Measurements from ENCODE around the gene IGFBPL1. TPM values are rescaled to one million over a fixed set of nuclear protein-coding genes. Genes with fewer than 3 reads are reported as not detected.

IGFBPL1 gene
- total and polyA plus RNA-seq, 2 of the 13 experiments (the other 11 are each of a cell fraction or from before 2014, with no cell fraction given) = 0.24 TPM; not detected in 1

DNA sequence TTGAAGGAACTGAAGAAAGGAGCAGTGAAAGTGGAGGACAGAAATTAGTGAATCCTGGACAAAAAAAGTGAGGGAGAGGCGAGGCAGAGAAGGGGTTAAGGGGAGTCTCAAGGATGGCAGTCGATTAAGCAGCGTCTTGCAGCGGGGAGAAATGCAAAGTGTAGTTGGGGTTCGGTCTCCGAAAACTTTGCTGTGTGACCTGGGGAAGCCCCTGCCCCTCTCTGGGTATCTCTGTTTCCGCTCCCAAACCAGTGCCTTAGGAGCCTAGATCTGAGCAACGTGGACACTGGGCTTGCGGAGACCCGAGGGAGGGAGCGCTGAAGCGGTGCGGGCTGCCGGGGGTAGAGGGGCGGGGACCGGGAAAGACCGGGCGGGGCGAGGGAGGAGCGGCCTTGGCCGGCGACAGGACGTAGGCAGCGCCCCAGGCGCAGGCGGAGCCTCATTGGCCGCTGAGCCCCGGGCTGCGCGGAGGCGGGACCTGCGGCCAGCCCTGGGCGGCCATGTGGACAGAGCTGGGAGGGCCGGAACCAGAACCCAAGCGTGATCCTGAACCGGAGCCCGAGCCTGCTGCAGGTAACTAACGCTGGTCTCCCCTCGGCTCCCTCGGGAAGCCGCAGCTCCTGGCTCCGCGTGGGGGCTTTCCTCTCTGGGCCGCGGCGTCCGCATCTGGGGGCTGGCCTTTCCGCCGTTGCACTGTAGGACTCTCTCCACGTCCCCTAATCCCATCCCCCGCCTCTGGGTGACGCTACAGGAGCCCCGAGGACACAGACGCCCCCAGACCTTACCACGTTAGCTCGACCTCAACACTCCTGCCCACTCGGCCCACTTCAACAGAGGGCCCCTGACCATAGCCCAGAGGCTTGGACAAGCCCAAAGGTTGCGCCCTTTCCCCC lies 31.8 kb downstream of the IGFBPL1 start, which contains the start of gene ALDH1B1 (continued):
- TF ChIP-seq RAD51 (IDR thresholded peaks at IDR 0.05; ENCODE audit: borderline replicate concordance) (no peak), PLRG1 (conservative IDR thresholded peaks at IDR 0.05) (no peak), ZNF678 (CRISPR knock-in tag; IDR thresholded peaks at IDR 0.05) (no peak), JUNB (CRISPR knock-in tag; IDR thresholded peaks at IDR 0.05; ENCODE audit: borderline replicate concordance) (no peak), MIER3 (CRISPR knock-in tag; IDR thresholded peaks at IDR 0.05; ENCODE audit: borderline replicate concordance) (no peak), ZFAT (CRISPR knock-in tag; conservative IDR thresholded peaks at IDR 0.05) (peak; percentile 70; the same call in 1 of the 2 replicates), ZNF672 (CRISPR knock-in tag; IDR thresholded peaks at IDR 0.05) (no peak), ZKSCAN1 (IDR thresholded peaks at IDR 0.05; ENCODE audit: low read length) (no peak; the same call in 1 of the 2 replicates), CEBPG (CRISPR knock-in tag; IDR thresholded peaks at IDR 0.05) (0 out of 2 replicates have a peak, but pooled peaks have one; percentile 5), UBTF (CRISPR knock-in tag; IDR thresholded peaks at IDR 0.05) (peak; percentile 58; the same call in 1 of the 2 replicates), ZHX1 (CRISPR knock-in tag; IDR thresholded peaks at IDR 0.05; ENCODE audit: low read depth) (peak; percentile 60; the same call in 1 of the 2 replicates), ASH2L (IDR thresholded peaks at IDR 0.05; ENCODE audit: insufficient read length, low read depth, low read length) (peak; percentile 46), ZNF329 (CRISPR knock-in tag; IDR thresholded peaks at IDR 0.05; ENCODE audit: low read depth) (peak; percentile 65; the same call in 1 of the 2 replicates), ZKSCAN5 (CRISPR knock-in tag; IDR thresholded peaks at IDR 0.05) (no peak), CREBL2 (CRISPR knock-in tag; IDR thresholded peaks at IDR 0.05; ENCODE audit: borderline replicate concordance) (no peak), HOXA7 (CRISPR knock-in tag; IDR thresholded peaks at IDR 0.05) (no peak), GATAD1 (CRISPR knock-in tag; IDR thresholded peaks at IDR 0.05) (peak; percentile 64), ZNF597 (CRISPR knock-in tag; IDR thresholded peaks at IDR 0.05) (no peak), ZFX (CRISPR knock-in tag; IDR thresholded peaks at IDR 0.05; ENCODE audit: low read depth) (peak; percentile 79)
- TF ChIP-seq, protein P1, sequence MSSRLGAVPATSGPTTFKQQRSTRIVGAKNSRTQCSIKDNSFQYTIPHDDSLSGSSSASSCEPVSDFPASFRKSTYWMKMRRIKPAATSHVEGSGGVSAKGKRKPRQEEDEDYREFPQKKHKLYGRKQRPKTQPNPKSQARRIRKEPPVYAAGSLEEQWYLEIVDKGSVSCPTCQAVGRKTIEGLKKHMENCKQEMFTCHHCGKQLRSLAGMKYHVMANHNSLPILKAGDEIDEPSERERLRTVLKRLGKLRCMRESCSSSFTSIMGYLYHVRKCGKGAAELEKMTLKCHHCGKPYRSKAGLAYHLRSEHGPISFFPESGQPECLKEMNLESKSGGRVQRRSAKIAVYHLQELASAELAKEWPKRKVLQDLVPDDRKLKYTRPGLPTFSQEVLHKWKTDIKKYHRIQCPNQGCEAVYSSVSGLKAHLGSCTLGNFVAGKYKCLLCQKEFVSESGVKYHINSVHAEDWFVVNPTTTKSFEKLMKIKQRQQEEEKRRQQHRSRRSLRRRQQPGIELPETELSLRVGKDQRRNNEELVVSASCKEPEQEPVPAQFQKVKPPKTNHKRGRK (CRISPR knock-in tag; IDR thresholded peaks at IDR 0.05) = no peak
- TF ChIP-seq, protein P2, sequence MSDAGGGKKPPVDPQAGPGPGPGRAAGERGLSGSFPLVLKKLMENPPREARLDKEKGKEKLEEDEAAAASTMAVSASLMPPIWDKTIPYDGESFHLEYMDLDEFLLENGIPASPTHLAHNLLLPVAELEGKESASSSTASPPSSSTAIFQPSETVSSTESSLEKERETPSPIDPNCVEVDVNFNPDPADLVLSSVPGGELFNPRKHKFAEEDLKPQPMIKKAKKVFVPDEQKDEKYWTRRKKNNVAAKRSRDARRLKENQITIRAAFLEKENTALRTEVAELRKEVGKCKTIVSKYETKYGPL (CRISPR knock-in tag; IDR thresholded peaks at IDR 0.05) = no peak; the same call in 1 of the 2 replicates

Data from HepG2 (cell line).